RWPE1 (cell line): ENCODE measurements around the gene FBXL17.

Experiments used
- CTCF ChIA-PET: fragments of 350-600 bp; sonication (Branson Sonifier 250); formaldehyde crosslinking; extraction: SDS; loops from one replicate; lab custom pipeline; 2021; lab: Yijun Ruan, JAX
- POLR2A ChIA-PET: fragments of 400-600 bp; formaldehyde crosslinking; extraction: SDS; loops from one replicate; lab custom pipeline; 2020; ENCODE audit warnings: antibody characterized with exemption; ENCODE audit not compliant: low non-redundant PET; lab: Yijun Ruan, JAX
- DNase-seq: peaks from one replicate; pipeline ENCODE4 v3.0.0; 2012; ENCODE audit warnings: low spot score
- H3K27ac ChIP-seq: fragments of 450-650 bp; 2 replicates; pipeline ENCODE4 v1.5.1; 2017
- TF ChIP-seq, protein P1 (sequence below): fragments of 450-650 bp; conservative IDR thresholded peaks from 2 replicates; pipeline ENCODE4 v1.5.1; 2017; ENCODE audit warnings: low read depth, mild to moderate bottlenecking

Gene FBXL17

DNA sequence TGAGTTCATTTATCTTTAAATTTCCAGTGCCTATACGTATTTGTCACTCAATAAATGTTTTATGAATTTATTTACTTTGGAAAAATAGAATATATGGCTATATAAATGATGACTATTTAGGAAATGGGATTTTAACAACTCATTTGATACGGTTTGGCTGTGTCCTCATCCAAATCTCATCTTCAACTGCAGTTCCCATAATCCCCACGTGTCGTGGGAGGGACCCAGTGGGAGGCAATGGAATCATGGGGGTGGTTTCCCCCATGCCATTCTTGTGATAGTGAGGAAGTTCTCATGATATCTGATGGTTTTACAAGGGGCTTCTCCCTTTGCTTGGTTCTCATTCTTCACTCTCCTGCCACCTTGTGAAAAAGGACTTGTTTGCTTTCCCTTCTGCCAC lies 523.6 kb downstream of the FBXL17 start:
- H3K27ac ChIP-seq, result no peak overlapping the region
- TF ChIP-seq, protein P1, sequence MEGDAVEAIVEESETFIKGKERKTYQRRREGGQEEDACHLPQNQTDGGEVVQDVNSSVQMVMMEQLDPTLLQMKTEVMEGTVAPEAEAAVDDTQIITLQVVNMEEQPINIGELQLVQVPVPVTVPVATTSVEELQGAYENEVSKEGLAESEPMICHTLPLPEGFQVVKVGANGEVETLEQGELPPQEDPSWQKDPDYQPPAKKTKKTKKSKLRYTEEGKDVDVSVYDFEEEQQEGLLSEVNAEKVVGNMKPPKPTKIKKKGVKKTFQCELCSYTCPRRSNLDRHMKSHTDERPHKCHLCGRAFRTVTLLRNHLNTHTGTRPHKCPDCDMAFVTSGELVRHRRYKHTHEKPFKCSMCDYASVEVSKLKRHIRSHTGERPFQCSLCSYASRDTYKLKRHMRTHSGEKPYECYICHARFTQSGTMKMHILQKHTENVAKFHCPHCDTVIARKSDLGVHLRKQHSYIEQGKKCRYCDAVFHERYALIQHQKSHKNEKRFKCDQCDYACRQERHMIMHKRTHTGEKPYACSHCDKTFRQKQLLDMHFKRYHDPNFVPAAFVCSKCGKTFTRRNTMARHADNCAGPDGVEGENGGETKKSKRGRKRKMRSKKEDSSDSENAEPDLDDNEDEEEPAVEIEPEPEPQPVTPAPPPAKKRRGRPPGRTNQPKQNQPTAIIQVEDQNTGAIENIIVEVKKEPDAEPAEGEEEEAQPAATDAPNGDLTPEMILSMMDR, result no peak
- POLR2A ChIA-PET, result no interaction called here
- DNase-seq, result no peak
- CTCF ChIA-PET, result no interaction called here

DNA sequence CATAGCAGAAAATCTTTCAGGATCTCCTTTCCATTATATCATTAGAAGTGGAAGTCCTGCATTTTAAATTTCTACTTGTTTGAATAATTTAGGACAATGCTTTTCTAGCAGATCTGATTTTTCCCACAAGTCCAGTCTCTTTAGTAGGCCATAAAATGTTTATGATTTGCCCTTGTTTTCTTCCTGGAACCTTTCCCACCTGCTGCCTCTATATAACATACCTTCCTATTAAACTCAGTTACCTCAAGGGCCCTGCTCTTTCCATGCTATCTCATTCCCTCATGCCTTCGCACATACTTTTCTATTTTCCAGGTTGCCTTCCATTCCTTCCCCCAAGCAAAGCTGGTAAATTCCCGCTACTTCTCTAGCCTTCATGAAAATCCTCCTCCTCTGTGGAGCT lies 524.1 kb downstream of the FBXL17 start:
- POLR2A ChIA-PET, result no interaction called here
- CTCF ChIA-PET, result no interaction called here
- no peak overlapping the region for H3K27ac ChIP-seq
- DNase-seq, result no peak
- TF ChIP-seq, protein P1, result no peak

DNA sequence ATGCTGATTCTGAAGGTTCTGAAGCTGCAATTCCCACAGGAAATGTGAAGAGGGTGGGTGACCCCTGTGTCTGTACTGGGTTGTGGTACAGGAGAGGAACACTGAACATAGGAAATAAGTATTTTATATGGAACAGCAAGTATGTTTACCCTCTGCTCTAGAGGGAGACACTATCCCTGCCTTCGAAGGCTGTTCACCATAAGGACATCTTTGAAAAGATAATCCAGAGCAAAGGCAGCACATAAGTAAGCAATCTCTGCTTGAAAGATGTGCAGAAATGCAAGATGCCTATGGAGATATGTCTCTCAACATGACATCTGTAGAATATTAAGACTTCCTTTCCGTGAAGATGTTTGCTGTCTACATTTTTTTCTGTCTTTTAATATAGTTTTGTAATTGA lies 526.7 kb downstream of the FBXL17 start:
- no peak overlapping the region for H3K27ac ChIP-seq
- DNase-seq, result no peak
- ChIA-PET POLR2A (no interaction called here), CTCF (interaction anchor here (0.6 kb wide), 1 partner anchor 27 kb away, joined by 3 read pairs; no protein-coding TSS in a partner anchor)
- TF ChIP-seq, protein P1, result no peak

DNA sequence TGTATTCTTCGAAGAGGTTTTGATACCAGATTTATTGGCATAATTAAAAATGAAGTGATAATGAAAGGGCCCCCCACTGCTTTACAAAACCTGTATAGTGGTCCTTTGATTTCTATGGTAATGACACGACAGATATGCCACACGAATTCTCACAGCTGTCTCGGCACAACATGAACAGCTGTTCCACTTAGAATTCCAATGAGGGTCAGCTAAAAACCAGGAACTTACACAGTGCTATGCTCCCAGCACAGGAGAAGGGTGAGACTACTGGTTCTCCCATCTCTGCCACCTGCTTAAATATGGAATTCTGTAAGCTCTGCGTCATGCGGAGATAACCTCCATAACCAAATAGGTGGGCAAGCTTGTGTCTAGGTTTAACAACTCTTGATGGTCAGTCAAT lies 528.2 kb downstream of the FBXL17 start:
- no peak overlapping the region for H3K27ac ChIP-seq
- TF ChIP-seq, protein P1, result no peak
- ChIA-PET POLR2A (no interaction called here), CTCF (interaction anchor here (1.1 kb wide), 1 partner anchor 10 kb away, joined by 4 read pairs; no protein-coding TSS in a partner anchor)
- no peak for DNase-seq

DNA sequence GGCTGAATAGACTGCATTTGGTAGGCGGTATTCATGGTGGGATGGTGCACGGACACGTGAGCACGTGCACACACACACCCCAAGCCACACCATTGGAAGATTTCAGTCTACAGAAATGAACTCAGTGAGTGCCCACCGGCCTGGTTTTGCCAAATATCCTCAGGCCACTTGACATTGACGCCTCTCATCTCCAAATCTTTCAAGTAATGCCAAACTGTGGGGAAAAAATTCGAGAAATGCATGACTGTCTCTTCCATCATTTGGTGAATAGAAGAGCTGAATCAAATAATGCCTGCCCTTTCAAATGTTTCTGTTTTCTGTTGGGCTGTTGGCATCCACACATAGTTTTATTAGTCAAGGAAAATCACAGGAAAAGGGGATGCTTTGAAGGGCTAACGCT lies 528.9 kb downstream of the FBXL17 start:
- TF ChIP-seq, protein P1, result no peak
- CTCF ChIA-PET, result interaction anchor here (0.6 to 1.1 kb wide), 2 partner anchors 9 to 1191 kb away, joined by 3 to 4 read pairs; no protein-coding TSS in a partner anchor

DNA sequence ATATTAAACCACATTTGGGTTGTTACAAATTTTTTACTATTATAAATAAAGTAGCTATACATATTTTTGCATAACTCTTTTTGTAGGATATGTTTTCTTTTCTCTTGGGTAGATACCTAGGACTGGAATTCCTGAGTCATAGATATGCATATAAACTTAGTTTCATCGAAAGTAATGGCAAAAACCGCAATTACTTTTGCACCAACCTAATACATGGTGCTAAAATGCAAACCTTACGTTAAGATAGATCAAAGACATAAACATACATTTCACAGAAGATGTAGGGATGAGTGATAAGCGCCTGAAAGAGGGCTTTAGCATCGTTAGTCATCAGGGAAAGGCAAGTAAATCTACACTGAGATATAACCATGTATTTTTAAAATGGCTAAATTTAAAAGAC lies 532.8 kb downstream of the FBXL17 start:
- TF ChIP-seq, protein P1, result no peak
- no peak for DNase-seq
- CTCF ChIA-PET, result no interaction called here
- POLR2A ChIA-PET, result no interaction called here
- no peak overlapping the region for H3K27ac ChIP-seq

More for the DNA sequence above, 528.9 kb downstream of the FBXL17 start:
- DNase-seq, result no peak
- POLR2A ChIA-PET, result no interaction called here
- H3K27ac ChIP-seq, result no peak overlapping the region
